ENCODE results near the gene SLX4IP.
"Not testable (repeated sequence)": the region's sequence is repeated elsewhere in the genome, so short reads cannot be mapped to it uniquely, and the experiment has no call there.

The SLX4IP gene

DNA sequence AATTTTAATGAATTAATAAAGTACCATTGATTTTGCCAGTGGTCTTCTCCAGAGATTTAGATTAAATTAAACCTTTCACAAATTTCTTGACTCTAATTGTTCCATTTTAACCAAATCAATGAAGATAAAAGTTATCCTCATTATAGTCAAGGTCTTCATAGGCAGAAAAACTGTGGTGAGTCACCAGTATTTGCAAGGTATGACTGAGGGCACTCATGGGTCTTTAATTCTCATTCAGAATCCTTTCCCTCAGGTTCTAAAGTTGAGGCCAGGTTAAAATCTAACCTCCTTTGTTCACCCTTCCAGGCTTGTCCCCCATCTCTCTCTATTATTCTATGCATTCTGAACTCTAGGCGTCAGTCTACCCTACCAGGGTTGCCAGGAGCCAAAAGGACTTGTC is 144.8 kb downstream of the SLX4IP start:
- no peak for DNase-seq

DNA sequence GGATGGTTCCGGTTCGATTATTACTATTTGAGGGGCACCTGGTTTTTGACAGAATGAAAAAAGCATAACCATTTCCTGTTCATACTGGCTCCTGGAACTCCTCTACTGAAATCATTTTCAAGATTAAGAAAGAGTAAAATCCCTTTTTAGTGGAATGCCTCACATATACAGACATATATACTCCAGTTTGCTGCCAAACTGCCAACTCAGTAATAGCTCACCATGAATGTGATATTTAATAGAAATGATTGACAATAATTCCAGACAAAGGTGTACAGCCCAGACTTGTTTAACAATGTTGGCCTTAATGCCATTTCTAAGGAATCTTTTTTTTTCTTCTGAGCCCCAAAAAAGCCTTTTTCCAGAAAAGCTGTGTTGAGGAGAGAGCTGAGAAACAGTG is 145.6 kb downstream of the SLX4IP start:
- no peak for DNase-seq

DNA sequence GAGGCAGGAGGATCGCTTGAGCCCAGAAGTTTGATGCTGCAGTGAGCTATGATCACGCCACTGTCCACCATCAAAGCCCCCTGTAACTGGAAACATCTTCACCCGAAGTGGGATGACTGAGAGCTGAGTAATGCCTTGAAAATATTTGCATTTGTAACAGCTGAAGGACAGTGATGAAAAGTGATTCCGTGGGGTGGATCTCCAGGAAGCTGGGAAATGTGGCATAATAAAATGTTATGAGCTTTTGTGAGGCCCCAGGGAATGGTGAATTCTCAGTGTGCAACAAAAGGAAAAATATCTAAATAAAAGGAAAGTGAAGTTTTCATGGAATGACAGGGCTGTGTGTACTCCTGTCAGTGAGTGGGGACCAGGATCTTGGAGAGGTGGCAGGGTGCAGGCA is 146.7 kb downstream of the SLX4IP start:
- no peak for DNase-seq

DNA sequence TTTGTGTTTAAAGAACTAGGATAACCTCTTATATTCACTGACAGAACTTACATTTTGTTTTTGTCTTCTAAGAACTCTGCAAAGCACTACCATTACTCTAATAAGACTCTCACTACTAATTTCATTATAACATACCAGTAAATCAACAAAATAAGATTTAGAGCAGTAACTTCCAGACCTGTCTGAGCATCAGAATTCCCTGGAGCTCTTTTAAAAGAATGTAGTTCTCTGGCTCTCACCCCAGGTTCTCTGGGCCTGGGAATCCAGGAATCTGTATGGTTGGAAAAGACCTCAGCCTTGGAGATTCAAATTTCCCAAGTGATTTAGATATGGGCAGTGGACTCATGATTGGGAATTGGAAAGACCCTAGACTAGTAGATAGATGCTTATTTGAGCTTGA is 149.3 kb downstream of the SLX4IP start:
- no peak for DNase-seq

DNA sequence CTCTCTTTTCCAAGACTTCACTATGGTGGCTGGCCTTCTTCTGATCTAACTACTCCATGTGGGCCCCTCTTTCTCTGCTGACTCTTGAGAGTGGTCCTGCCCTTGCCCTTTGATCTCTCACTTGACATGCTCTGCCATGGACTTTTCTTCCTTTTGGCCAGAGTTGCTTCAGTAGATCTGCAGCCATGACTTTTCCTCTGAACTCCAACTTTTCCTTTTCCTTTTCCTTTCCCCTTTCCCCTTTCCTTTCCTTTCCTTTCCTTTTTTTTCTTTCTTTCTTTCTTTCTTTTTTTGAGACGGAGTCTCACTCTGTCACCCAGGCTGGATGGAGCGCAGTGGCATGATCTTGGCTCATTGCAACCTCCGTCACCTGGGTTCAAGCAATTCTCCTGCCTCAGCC is 150.2 kb downstream of the SLX4IP start:
- no peak for DNase-seq

DNA sequence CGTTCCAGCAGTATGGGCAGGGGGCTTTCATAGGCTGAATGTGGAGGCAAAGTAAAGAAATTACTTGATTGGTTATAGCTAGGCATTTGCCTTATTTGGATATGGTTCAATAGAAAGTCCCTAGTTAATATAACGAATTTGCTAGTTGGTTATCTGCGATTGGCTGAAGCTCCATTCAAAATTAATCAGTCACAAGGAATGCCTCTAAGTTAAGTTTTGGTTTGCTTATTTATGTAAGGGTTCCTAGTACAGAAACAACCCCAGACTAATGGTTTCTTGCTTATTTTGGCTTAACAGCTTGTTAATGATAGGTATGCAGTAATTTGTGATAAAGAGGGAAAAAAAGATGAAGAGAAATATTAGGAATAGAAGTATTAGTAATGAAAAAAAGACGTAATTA is 151.2 kb downstream of the SLX4IP start:
- no peak for DNase-seq

DNA sequence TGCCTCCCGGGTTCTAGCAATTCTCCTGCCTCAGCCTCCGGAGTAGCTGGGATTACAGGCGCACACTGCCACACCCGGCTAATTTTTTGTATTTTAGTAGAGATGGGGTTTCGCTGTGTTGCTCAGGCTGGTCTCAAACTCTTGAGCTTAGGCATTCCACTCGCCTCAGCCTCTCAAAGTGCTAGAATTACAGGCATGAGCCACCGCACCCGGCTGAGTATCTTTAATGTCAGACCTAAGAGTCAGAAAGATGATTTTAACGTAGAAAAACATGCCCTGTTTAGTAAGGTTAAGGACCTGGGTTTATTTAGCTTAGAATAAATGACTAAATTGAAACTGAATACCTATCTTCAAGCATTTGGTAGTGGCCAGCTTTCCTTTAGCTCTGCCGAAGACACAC is 155.3 kb downstream of the SLX4IP start:
- not testable (repeated sequence) for DNase-seq

DNA sequence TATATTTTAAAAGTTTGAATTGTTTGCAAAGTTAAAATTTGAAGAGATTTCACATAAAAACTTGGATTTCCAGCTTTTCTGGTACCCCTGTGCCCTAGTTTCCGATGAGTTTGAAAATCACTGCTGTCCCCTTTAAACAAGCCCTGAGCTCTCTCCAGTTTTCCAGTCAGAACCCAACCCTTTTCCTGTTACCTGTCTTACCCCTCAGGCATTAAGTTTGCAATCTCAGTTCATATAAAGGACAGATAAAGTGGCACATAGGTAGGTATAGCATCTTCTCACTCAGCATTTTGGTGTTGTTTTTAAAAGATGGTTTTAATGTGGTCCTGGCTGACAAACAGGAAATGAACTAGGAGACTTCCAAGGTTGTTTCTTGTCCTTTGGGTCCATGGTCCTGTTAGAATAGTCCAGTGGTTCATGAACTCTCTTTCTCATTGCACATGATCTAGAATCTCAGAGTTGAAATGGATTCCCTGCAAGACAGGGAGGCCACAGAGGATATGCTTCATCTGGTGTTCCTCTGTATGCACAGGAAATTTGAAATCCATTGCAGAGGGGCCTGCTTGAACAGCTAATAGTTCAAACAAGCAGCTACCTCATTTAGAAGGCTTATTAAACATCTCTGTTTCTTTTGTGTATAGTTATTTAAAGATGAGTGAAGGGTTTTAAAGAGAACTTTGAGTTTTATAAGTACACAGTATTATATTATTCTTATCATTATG is 156.0 kb downstream of the SLX4IP start:
- DNase-seq = no peak

DNA sequence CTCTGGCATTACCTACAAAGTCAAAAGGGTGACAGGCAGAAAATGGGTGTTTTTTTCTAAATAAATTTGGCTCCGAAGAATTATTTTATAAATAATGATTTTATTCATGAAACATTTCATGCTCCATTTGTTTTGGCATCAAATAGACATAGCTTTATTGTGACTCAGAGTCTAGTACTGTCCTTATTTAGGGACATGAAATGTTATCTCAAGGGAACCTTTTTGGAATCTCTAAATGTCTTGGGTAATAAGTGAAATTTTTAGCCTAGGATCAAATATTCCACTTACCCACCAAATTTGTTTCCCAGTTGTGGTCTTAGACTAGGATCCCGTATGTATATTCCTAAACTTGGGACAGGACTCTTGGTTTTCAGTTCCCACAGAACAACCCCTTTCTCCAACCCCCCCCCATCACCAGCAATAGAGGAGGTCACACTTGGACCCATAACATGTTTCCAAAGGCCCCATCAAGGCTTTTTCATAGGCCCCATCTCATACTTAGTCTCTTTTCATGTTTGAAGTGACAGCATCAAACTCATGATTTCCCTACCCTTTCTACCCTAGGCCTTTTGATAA is 156.9 kb downstream of the SLX4IP start:
- no peak for DNase-seq

DNA sequence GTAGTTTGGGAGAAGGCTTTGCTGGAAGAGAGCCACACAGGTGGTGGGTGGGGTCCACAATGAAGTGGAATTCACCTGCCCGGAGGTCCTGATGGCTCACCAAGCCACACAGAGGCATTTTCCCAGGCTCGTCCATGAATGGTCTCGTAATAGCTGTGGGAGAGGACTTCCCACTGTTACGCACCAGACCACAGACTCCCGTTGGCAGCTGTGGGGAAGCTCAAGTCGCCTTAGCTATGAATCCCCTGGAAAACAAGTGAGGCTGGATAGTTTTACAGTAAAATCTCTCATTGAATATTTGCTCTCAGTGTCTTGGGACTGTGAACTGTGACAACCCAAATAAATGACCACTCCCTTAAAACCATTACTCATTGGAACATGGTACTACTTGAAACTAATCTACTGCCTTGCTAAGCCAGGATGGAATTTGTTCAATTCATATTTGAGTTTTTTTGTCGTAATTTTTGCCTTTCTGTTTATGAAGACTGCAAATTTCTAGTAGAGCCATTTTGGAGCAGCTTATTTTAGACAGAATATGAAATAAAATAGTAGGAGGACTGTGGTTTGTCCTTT is 159.3 kb downstream of the SLX4IP start:
- DNase-seq = no peak

DNA sequence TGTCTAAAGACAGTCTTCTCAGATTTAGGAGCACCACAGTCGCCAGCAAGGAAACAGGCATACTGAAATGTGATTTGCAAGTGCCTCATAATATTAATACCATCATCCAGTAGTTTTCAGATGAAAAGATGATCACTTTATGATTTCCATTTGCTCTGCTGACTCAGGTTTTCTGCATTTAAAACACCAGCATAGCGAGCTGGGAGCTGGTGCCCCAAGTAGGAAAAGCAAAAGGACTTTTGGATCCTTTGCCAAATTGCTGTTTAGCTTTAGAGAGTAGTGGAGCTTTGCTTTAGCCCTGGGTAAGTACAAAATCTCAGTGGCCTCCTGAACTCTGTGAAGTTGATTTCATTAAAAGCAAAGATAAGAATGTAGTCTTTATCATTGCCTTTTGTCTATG is 160.2 kb downstream of the SLX4IP start:
- DNase-seq = no peak

DNA sequence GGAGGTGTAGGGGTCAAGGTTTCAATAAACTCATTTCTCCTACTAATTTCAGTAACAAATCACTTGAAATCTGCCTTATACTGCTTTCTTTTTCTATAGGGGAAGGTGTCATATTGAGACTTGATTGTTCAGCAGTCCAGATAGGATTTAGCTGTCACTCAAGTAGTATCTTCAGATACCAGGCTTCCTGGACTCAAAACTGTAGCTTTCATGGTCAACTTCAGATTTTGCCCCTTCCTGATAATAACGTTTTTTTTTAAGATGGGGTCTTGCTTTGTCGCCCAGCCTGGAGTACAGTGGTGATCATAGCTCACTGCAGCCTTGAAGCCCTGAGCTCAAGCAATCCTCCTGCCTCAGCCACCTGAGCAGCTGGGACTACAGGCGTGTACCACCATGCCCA is 160.9 kb downstream of the SLX4IP start:
- DNase-seq = no peak

DNA sequence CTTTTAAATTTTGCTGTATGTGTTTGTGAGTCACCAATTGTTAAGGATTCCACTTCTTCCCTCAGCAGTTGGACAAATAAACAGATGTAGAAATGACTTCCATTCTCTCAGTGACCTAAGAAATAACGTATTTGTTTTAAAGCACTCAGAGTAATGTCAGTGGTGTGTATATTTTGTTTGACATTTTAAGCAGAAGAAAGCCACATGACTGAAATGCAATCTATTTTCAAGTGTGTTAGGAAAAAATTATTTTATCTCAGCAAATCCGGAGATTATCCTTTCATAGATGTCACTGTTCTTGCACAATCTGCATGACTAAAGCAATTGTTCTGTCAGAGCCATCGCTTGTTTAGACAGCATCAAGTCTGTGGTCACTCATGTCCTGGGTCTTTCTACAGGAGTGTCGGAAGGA is 161.6 kb downstream of the SLX4IP start:
- DNase-seq = no peak

DNA sequence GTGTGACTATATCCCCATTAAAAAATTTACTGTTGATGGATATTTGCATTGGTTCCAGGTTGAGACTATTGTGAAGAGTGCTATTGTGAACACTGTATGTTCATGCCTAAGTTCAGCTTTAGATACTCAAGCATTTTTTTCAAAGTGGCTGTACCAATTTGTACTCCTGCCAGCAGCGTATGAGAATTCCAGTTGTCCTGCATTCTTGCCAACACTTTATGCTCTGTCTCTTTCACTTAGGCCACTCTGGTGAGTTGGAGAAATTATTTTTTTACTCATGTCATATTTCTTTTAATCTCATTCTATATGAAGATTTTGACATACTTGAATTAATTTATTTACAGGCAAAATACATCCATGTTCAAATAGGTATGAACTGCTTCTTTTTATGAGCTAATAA is 162.5 kb downstream of the SLX4IP start:
- DNase-seq = no peak

DNA sequence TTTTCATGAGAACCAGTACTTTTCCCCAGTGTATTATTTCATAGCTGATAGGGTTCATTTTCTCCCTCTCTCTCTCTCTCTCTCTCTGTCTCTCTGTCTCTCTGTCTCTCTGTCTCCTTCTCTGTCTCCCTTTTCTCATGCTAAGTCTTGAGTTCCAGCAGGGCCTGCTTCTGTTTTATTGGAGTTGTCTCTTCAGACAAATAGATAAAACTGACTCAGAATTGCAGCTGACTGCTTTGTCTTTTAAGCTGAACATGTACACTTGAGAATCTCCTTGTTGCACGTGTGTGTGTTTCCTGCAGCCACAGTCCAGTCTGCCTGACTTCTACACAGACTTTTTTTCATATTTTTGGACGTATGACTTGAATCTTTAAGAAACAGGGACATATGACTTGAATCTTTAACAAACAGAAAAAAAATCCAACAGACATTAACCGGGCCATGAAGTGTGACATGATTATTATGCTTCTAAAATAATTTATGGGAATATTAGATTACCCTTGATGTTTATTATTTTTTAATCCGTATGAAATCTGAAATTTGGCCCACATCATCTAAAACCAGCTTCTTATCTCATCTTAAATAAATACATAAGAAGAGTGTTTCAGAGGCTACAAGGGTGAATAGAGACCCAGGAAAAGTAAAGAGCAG is 167.2 kb downstream of the SLX4IP start:
- no peak for DNase-seq

DNA sequence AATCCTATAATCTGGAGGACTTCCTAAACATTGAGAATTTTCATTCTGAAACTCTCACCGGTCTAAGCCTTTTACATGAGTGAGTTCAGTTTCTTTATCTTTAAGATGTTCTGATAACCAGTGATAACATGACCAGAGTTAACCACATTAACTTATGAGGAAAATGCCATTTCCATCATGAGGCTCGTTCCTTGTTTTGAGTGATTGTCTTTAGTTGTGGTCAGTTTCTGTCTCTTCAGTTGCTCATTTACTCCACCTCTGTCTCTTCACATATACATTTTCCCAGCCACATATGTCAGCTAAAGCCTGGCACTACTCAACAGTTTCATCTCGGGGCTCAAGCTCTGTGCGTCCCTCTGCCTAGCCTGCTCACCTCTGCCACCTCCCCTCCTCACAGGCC is 168.3 kb downstream of the SLX4IP start:
- no peak for DNase-seq

DNA sequence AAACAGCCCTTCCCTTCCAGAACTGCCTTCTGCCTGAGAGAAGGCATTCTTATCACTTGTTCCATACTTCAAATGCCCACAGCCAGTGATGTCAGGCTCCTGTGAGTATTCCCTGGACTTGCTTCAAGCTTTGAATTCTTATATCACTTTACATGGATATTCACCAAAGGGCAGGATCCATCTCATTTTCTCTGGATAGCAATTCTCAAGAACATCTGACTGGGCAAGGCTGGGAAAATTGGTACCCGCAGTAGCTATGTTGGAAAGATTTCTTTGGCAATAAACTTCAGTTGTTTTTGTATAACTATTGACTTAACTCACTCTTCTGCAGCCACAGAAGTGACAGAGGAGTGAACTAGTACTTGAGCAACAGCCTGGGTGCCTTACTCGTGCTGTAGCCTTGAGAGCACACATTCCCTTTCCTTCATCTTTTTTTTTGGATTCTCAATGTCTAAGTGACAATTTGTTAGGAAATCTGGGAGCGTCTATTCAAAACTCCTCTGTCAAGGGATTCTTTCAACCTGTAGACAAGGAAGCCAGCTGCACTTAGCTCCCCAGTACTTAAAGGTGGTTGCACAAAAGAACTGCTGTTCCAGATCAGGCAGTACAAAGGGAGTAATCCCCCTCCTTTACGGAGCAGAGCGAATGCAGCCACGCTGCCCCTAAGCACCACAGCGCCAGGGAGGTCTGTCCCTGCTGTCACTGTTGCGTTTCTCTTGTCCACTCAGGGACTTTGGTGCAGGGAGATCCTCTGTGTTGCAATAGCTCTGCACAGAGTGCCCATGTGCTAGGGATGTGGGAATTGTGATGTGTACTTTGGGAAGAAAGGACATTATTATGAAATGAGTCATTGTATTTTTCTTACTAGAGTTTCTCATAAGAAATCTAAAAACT is 169.1 kb downstream of the SLX4IP start:
- DNase-seq = no peak

DNA sequence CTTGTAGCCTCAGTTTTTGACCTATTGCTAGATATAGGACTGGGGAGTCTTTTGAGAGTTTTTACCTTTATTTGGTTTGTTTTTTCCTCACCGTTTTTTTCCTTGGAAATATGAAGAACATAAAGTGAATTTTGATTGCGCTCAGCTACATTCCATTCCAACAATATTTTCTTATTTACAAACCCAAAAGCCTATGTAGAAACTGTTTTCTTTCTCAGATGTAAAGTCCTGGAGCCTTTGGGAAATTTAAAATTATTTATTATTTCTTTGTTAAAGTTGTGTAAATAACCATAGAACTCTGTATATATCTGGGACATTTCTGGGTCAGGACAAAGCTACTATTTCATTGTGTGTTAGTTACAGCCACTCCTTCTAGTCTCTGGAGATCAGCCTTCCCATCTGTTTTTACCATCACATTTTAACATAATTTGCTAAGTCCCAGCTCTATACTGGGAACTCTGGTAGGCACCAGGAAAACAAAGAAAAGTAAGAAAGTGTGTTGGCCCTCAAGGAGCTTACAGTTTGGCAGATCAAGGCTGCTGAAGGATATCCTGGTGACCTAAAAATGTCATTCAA is 169.8 kb downstream of the SLX4IP start:
- no peak for DNase-seq

DNA sequence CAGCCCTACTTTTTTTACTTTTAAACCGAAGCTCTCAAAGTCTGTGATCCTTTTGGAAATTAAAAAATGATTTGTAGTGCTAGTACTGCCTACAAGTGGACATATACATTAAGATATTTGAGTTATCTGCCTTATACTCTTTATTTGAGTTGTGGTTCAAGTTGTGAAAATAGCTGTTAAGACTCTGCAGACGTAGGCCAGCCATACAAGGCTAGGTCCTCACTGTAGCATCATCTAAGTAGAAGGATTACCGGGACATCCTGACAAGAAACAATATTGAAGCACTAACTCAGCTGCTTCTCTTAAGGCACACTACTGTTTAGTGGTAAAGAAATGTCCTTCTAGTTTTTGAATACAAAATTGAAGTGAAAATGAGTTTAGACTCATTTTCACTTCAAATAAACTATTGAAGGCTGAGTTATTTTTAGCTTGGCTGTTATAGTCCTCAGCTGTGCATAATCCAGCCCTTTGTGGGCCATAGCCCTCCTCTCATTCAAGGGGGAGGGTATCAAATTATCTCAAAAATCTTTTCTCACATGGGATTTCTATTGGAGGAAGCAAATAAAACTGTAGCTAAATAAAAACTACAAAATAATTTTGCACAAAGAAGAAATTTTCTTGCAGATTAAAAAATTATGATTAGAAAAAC is 170.6 kb downstream of the SLX4IP start:
- no peak for DNase-seq

DNA sequence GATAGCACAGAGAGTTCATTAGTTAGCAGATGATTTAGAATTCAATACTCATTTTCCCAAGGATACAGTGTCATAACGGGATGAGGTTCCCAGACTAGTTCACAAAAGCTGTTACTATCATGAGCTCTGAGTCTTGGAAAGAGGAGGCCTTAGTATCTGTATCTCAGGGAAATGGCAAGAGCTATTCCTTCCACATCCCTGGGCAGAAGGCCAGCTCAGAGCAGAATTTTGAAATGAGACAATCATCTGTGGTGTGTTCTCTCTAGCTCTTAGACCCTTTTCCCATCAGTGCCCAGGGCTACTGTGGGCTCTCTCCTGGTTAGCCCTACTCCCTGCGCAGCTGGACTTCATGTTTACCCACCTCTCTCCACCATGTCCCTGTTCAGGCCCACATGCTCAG is 174.2 kb downstream of the SLX4IP start:
- DNase-seq = no peak

DNA sequence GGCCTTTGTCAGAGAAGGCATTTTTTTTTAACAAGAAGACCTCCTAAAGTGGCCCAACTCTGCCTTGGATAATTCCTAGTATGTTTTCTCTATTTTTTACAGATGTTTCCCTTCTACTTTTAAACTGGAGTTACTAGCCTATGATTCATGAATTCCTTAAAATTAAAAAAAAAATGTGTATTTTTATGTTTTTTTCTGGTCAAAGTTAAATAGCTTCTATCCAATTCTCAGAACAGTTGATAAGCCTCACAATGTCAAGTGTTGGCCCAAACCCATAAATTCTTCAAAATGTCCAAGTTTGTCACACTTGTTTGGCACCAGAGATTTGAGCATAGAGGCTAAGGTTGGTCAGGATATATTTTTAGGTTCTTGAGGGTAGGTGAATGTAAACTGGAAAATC is 174.7 kb downstream of the SLX4IP start:
- DNase-seq = no peak

DNA sequence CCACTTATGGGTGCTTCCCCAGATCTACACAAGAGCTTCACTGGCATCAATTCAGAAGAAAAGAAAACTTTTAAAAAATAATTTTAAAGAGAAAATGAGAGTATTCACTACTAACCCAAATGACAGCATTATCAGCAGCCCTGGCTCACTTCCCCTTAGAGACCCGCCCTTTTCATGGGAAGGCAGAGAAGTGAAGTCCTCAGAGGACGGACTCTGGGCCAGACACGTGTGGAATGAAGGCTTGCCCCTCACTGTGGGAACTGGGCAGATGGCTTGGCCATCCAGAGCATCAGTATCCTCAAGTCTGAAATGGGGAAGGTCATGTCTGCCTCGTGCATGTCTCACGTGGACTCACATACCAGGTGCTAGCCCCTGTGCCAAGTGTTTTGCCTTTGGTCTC is 175.1 kb downstream of the SLX4IP start:
- no peak for DNase-seq
